GM06990 (cell line): Measurements from ENCODE around the gene ATG13.

Experiments used
- DNase-seq: peaks from one replicate; pipeline ENCODE4 v3.0.0-alpha.2; 2011; ENCODE audit not compliant: insufficient read length; ENCODE audit errors: extremely low read depth
- H3K27me3 ChIP-seq: replicated peaks from 2 replicates; pipeline ENCODE4 v1.6.0; 2011; ENCODE audit warnings: low read length; ENCODE audit not compliant: control insufficient read depth, insufficient read depth
- H3K36me3 ChIP-seq: 2 replicates; pipeline ENCODE4 v1.5.1; 2011; ENCODE audit warnings: low read length; ENCODE audit not compliant: control insufficient read depth, insufficient read depth
- H3K4me3 ChIP-seq: replicated peaks from 2 replicates; pipeline ENCODE4 v1.5.1; 2011; ENCODE audit warnings: low read depth, mild to moderate bottlenecking, control low read depth, low read length
- CTCF ChIP-seq: IDR thresholded peaks from 2 replicates; pipeline ENCODE4 v1.5.1; 2011; ENCODE audit warnings: low read length, control low read depth, mild to moderate bottlenecking, inconsistent platforms; ENCODE audit not compliant: insufficient read depth, poor library complexity, severe bottlenecking

ATG13 gene

GRCh38 chr11:46663277-46663940 lies 46.1 kb downstream of the ATG13 start:
- no peak for TF ChIP-seq CTCF
- no peak overlapping the region for H3K4me3 ChIP-seq
- H3K36me3 ChIP-seq = peaks cover 21% of the 10 kb centered on the region
- no peaks in the 10 kb centered on the region for H3K27me3 ChIP-seq
- DNase-seq = no peak

- TF ChIP-seq CTCF = no peak
- Histone ChIP-seq H3K36me3 (peaks cover 19% of the 10 kb centered on the region), H3K27me3 (no peaks in the 10 kb centered on the region), H3K4me3 (no peak overlapping the region)
- DNase-seq = no peak
Observed at GRCh38 chr11:46664612-46665011, 47.3 kb downstream of the ATG13 start.

GRCh38 chr11:46665356-46665755 lies 48.0 kb downstream of the ATG13 start:
- Histone ChIP-seq H3K4me3 (no peak overlapping the region), H3K27me3 (no peaks in the 10 kb centered on the region), H3K36me3 (peaks cover 18% of the 10 kb centered on the region)
- no peak for DNase-seq
- TF ChIP-seq CTCF = no peak

GRCh38 chr11:46666516-46666915 lies 49.2 kb downstream of the ATG13 start:
- no peak for TF ChIP-seq CTCF
- H3K4me3 ChIP-seq = no peak overlapping the region
- H3K36me3 ChIP-seq = peaks cover 24% of the 10 kb centered on the region
- no peaks in the 10 kb centered on the region for H3K27me3 ChIP-seq
- no peak for DNase-seq

- Histone ChIP-seq H3K27me3 (no peaks in the 10 kb centered on the region), H3K36me3 (peaks cover 25% of the 10 kb centered on the region), H3K4me3 (no peak overlapping the region)
- no peak for TF ChIP-seq CTCF
- DNase-seq = no peak
Observed at GRCh38 chr11:46667043-46667481, 49.7 kb downstream of the ATG13 start.
